Progenitor cell of endocrine pancreas (in vitro differentiated cells): ENCODE results near the gene COL5A2. TPM values are rescaled to one million over a fixed set of nuclear protein-coding genes. Genes with fewer than 3 reads are reported as not detected.

Source experiments
- DNase-seq: peaks from one replicate; pipeline ENCODE4 v3.0.0; 2021; ENCODE audit warnings: low spot score; ENCODE audit not compliant: unreplicated experiment
- H3K27ac Mint-ChIP-seq: 2 replicates; pipeline ENCODE4 v1.8.0; 2021; ENCODE audit warnings: mild to moderate bottlenecking, moderate library complexity, mixed read lengths
- H3K27me3 Mint-ChIP-seq: 2 replicates; pipeline ENCODE4 v1.8.0; 2021; ENCODE audit warnings: mixed read lengths
- H3K36me3 Mint-ChIP-seq: 2 replicates; pipeline ENCODE4 v1.8.0; 2022; ENCODE audit warnings: mixed read lengths; ENCODE audit not compliant: insufficient read depth
- H3K4me1 Mint-ChIP-seq: 2 replicates; pipeline ENCODE4 v1.8.0; 2021; ENCODE audit warnings: low read depth, mixed read lengths
- H3K4me3 Mint-ChIP-seq: 2 replicates; pipeline ENCODE4 v1.8.0; 2021; ENCODE audit warnings: low read depth, mild to moderate bottlenecking, moderate library complexity, mixed read lengths
- H3K9me3 Mint-ChIP-seq: 2 replicates; pipeline ENCODE4 v1.8.0; 2021; ENCODE audit warnings: low read depth, mixed read lengths
- total RNA-seq: library from RNA; stranded (reverse); gene quantifications from 2 replicates; pipeline ENCODE4 v1.2.1, GENCODE V29; 2021
- TF ChIP-seq, protein P1 (sequence below): fragments of 200-600 bp; sonication (generic); IDR thresholded peaks from one replicate; pipeline ENCODE4 v1.5.0; 2021; ENCODE audit warnings: antibody characterized with exemption, mild to moderate bottlenecking; ENCODE audit not compliant: unreplicated experiment

The COL5A2 gene
- total RNA-seq, 1 donor from 2014 or later, result 4.5 TPM

- TF ChIP-seq, protein P1, sequence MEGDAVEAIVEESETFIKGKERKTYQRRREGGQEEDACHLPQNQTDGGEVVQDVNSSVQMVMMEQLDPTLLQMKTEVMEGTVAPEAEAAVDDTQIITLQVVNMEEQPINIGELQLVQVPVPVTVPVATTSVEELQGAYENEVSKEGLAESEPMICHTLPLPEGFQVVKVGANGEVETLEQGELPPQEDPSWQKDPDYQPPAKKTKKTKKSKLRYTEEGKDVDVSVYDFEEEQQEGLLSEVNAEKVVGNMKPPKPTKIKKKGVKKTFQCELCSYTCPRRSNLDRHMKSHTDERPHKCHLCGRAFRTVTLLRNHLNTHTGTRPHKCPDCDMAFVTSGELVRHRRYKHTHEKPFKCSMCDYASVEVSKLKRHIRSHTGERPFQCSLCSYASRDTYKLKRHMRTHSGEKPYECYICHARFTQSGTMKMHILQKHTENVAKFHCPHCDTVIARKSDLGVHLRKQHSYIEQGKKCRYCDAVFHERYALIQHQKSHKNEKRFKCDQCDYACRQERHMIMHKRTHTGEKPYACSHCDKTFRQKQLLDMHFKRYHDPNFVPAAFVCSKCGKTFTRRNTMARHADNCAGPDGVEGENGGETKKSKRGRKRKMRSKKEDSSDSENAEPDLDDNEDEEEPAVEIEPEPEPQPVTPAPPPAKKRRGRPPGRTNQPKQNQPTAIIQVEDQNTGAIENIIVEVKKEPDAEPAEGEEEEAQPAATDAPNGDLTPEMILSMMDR, result no peak
- Mint-ChIP-seq H3K4me1 (no peaks in the 10 kb centered on the region), H3K4me3 (no peak overlapping the region), H3K27ac (no peak overlapping the region), H3K9me3 (no peaks in the 10 kb centered on the region), H3K27me3 (no peaks in the 10 kb centered on the region), H3K36me3 (no peaks in the 10 kb centered on the region)
- DNase-seq, result no peak
These were observed 165.0 kb downstream of the COL5A2 start for GRCh38 chr2:189014449-189015138.

- Mint-ChIP-seq H3K9me3 (no peaks in the 10 kb centered on the region), H3K27ac (no peak overlapping the region), H3K27me3 (no peaks in the 10 kb centered on the region), H3K4me3 (no peak overlapping the region), H3K36me3 (no peaks in the 10 kb centered on the region), H3K4me1 (no peaks in the 10 kb centered on the region)
- DNase-seq, result no peak
- TF ChIP-seq, protein P1, result no peak
These were observed 165.7 kb downstream of the COL5A2 start for GRCh38 chr2:189013671-189014448.

DNA sequence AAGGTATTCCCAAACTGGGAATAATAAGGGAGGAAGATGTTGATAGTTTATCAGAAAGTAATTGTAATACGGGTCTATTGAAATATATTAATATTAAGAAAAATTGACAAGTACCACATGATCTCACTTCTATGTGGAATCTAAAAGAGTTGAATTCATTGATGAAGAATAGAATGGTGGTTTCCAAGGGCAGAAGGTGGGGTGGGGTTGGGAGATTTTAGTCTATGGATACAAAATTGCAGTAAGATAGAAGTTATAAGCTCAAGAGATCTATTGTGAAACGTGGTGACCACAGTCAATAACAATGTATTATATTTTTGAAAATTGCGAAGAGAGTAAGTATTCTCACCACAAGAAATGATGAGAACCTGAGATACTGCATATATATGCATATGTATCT, 166.5 kb downstream of the COL5A2 start:
- no peaks in the 10 kb centered on the region for H3K9me3 Mint-ChIP-seq
- no peaks in the 10 kb centered on the region for H3K36me3 Mint-ChIP-seq
- TF ChIP-seq, protein P1, result no peak
- no peak overlapping the region for H3K4me3 Mint-ChIP-seq
- H3K27me3 Mint-ChIP-seq, result no peaks in the 10 kb centered on the region
- no peak for DNase-seq
- no peak overlapping the region for H3K27ac Mint-ChIP-seq
- no peaks in the 10 kb centered on the region for H3K4me1 Mint-ChIP-seq

GRCh38 chr2:189012351-189012750, 167.2 kb downstream of the COL5A2 start:
- H3K4me1 Mint-ChIP-seq, result no peaks in the 10 kb centered on the region

GRCh38 chr2:189010536-189010935, 169.0 kb downstream of the COL5A2 start:
- H3K4me1 Mint-ChIP-seq, result no peaks in the 10 kb centered on the region
- no peaks in the 10 kb centered on the region for H3K36me3 Mint-ChIP-seq
- H3K4me3 Mint-ChIP-seq, result no peak overlapping the region
- H3K27ac Mint-ChIP-seq, result no peak overlapping the region
- DNase-seq, result no peak
- no peaks in the 10 kb centered on the region for H3K27me3 Mint-ChIP-seq
- no peaks in the 10 kb centered on the region for H3K9me3 Mint-ChIP-seq
- TF ChIP-seq, protein P1, result no peak

More at GRCh38 chr2:189012351-189012750, 167.2 kb downstream of the COL5A2 start:
- Mint-ChIP-seq H3K4me3 (no peak overlapping the region), H3K36me3 (no peaks in the 10 kb centered on the region), H3K27ac (no peak overlapping the region), H3K27me3 (no peaks in the 10 kb centered on the region), H3K9me3 (no peaks in the 10 kb centered on the region)
- no peak for DNase-seq
- TF ChIP-seq, protein P1, result no peak
